C4-2B (cell line): ENCODE measurements around the gene MFSD2B.

Experiments
- CTCF ChIP-seq: fragments of 450-650 bp; conservative IDR thresholded peaks from 2 replicates; pipeline ENCODE4 v1.5.1; 2017; ENCODE audit warnings: mild to moderate bottlenecking
- ZFX ChIP-seq: fragments of 450-650 bp; IDR thresholded peaks from 2 replicates; pipeline ENCODE4 v1.6.1; 2017

DNA sequence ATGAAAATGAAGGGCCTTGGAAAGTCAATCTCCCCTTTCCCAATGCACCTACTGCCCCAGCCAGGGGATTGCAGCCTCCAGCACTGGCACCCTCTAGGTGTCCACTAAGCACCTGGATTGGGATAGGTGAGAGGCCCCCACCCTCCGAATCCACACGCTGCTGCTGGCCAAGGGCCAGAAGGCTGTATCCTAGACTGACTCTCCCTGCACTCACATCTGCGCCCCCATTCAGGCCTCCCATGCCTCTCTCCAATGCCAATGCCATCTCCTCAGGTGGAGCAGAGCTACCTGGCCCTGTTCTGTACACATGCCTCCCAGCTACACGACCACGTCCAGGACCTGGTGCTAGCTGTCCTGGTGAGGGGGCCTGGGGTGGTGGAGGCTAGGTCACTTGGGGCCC, 9.8 kb downstream of the MFSD2B start:
- TF ChIP-seq CTCF, result no peak
- no peak for TF ChIP-seq ZFX
